ENCODE results near the gene LONP2.

LONP2 gene

DNA sequence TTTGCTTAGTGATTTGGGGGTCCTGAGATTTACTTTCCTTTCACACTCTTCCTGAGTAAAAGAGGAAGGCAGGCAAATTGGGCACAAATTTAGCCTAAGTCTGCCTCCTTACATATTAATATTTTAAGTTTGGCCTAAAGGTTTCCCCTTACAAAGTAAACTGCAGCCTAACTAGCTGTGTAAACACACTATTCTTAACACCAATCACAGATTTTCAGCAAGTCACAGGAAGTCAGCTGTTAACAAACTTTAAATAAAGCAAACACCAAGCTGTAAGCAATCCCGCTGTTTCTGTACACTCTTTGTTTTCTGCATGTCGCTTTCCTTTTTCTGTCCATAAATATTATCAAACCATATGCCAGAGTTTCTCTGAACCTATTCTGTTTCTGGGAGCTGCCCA lies 48.4 kb downstream of the LONP2 start:
- Histone ChIP-seq H2BK120ac (ENCODE audit: low read depth, low read length) (no peak overlapping the region), H3K27me3 (ENCODE audit: control insufficient read depth in 1 of 2, insufficient read depth in 1 of 2, low read length in 2 of 2) (no peaks in the 10 kb centered on the region), H4K91ac (ENCODE audit: low read length) (no peak overlapping the region), H2AFZ (ENCODE audit: low read depth, low read length) (no peak overlapping the region), H3K23ac (ENCODE audit: low read length in 2 of 2) (no peak overlapping the region), H3K36me3 (ENCODE audit: control insufficient read depth in 1 of 2, insufficient read depth in 2 of 2, low read depth in 1 of 2, low read length in 2 of 2) (peaks cover 26 to 76% of the 10 kb centered on the region in 2 experiments), H3K79me1 (replicated peaks; ENCODE audit: low read length, poor library complexity, severe bottlenecking) (peaks cover 26% of the 10 kb centered on the region), H3K4me1 (ENCODE audit: control insufficient read depth, insufficient read depth, low read depth, low read length) (no peaks in the 10 kb centered on the region), H3K18ac (ENCODE audit: low read depth in 1 of 2, low read length in 2 of 2) (no peak overlapping the region), H2BK12ac (ENCODE audit: low read length in 2 of 2) (no peak overlapping the region), H3K9me3 (ENCODE audit: control insufficient read depth, low read length) (peaks cover 3% of the 10 kb centered on the region), H3K4ac (ENCODE audit: low read depth in 1 of 2, low read length in 2 of 2) (no peak overlapping the region), H3K14ac (ENCODE audit: low read length in 2 of 2) (no peak overlapping the region), H3K9ac (ENCODE audit: low read length) (no peak overlapping the region), H4K8ac (ENCODE audit: low read length) (no peak overlapping the region), H3K27ac (ENCODE audit: low read length, poor library complexity, severe bottlenecking) (no peak overlapping the region), H2BK5ac (ENCODE audit: low read depth, low read length, poor library complexity, severe bottlenecking) (no peak overlapping the region), H2AK5ac (ENCODE audit: low read length, severe bottlenecking) (no peak overlapping the region), H3K4me2 (ENCODE audit: low read length, poor library complexity, severe bottlenecking) (no peak overlapping the region), H3K4me3 (ENCODE audit: insufficient read depth in 1 of 2, low read depth in 1 of 2, low read length in 2 of 2) (no peak overlapping the region), H2BK15ac (ENCODE audit: low read depth, poor library complexity, severe bottlenecking) (no peak overlapping the region)
- DNase-seq = peak; percentile 21
- WGBS = 39% methylated on average over 2 of the region's 2 CpGs

DNA sequence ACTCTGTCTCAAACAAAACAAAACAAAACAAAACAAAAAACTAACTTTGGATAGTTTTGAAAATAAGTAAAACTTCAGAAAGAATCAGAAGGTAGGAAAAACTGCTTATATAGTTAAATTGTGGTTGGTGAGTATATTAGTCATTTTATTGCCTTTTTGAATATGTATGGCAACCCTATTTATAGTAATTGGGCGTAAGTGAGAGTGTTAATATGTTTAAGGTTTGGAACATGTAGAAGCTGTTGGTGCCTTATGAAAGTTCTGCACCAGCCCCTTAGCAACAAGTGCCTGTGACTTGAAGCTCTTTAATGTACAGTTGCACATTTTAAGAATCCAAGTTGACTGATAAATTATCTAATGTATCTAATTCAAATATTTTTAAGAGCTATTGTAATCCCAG lies 50.6 kb downstream of the LONP2 start:
- Histone ChIP-seq H3K27me3 (ENCODE audit: control insufficient read depth in 1 of 2, insufficient read depth in 1 of 2, low read length in 2 of 2) (no peaks in the 10 kb centered on the region), H3K9ac (ENCODE audit: low read length) (no peak overlapping the region)
- 67% methylated on average over 1 of the region's 1 CpG for WGBS

DNA sequence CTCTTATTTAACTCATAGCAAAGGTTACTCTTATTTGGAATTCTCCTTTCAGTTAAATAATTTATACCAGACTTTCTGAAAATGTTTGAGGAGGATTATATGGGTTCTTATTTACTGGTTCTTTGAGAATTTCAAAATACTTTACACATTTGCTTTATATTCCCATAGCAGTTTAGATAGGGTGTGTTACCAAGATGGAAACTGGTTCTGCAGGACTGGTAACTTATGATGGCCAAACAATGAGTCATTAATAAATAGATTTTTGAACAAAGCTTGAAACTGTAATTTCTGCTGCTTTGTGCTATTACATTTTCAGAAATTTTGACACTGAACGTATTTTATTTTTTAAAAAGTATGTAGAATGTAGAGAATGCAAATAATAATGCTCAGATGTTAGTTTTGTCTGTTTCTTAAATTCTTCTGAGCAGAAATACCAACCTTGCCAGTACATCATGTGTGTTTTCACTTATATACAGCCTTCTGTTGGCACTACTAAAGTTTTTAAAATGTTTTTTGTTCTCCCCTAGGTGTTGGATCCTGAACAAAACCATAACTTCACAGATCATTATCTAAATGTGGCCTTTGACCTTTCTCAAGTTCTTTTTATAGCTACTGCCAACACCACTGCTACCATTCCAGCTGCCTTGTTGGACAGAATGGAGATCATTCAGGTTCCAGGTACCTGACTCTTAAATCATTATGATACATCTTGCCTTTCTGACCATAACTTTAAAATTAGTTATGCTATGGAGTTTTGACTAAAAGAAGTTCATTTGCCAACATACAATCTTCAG lies 51.6 kb downstream of the LONP2 start:
- Histone ChIP-seq H3K23ac (ENCODE audit: low read length in 2 of 2) (no peak overlapping the region), H3K4me1 (ENCODE audit: control insufficient read depth, insufficient read depth, low read depth, low read length) (no peaks in the 10 kb centered on the region), H3K4me3 (ENCODE audit: insufficient read depth in 1 of 2, low read depth in 1 of 2, low read length in 2 of 2) (no peak overlapping the region), H3K9me3 (ENCODE audit: control insufficient read depth, low read length) (no peaks in the 10 kb centered on the region), H3K27me3 (ENCODE audit: control insufficient read depth in 1 of 2, insufficient read depth in 1 of 2, low read length in 2 of 2) (no peaks in the 10 kb centered on the region), H4K8ac (ENCODE audit: low read length) (no peak overlapping the region), H3K4ac (ENCODE audit: low read depth in 1 of 2, low read length in 2 of 2) (no peak overlapping the region), H3K14ac (ENCODE audit: low read length in 2 of 2) (no peak overlapping the region), H2BK120ac (ENCODE audit: low read depth, low read length) (no peak overlapping the region), H2AFZ (ENCODE audit: low read depth, low read length) (no peak overlapping the region), H2BK5ac (ENCODE audit: low read depth, low read length, poor library complexity, severe bottlenecking) (no peak overlapping the region), H4K91ac (ENCODE audit: low read length) (no peak overlapping the region), H3K4me2 (ENCODE audit: low read length, poor library complexity, severe bottlenecking) (no peak overlapping the region), H3K36me3 (ENCODE audit: control insufficient read depth in 1 of 2, insufficient read depth in 2 of 2, low read depth in 1 of 2, low read length in 2 of 2) (peaks cover 26 to 80% of the 10 kb centered on the region in 2 experiments), H3K79me1 (replicated peaks; ENCODE audit: low read length, poor library complexity, severe bottlenecking) (peaks cover 12% of the 10 kb centered on the region), H3K9ac (ENCODE audit: low read length) (no peak overlapping the region), H2BK12ac (ENCODE audit: low read length in 2 of 2) (no peak overlapping the region), H2BK15ac (ENCODE audit: low read depth, poor library complexity, severe bottlenecking) (no peak overlapping the region), H2AK5ac (ENCODE audit: low read length, severe bottlenecking) (no peak overlapping the region), H3K18ac (ENCODE audit: low read depth in 1 of 2, low read length in 2 of 2) (no peak overlapping the region), H3K27ac (ENCODE audit: low read length, poor library complexity, severe bottlenecking) (no peak overlapping the region)
- WGBS = 100% methylated on average over 1 of the region's 1 CpG
- no peak for DNase-seq

More for the DNA sequence above, 50.6 kb downstream of the LONP2 start:
- H3K18ac ChIP-seq (ENCODE audit: low read depth in 1 of 2, low read length in 2 of 2) = no peak overlapping the region
- no peak overlapping the region for H3K4me2 ChIP-seq (ENCODE audit: low read length, poor library complexity, severe bottlenecking)
- no peak overlapping the region for H2AK5ac ChIP-seq (ENCODE audit: low read length, severe bottlenecking)
- no peak overlapping the region for H2BK15ac ChIP-seq (ENCODE audit: low read depth, poor library complexity, severe bottlenecking)
- no peak overlapping the region for H3K4me3 ChIP-seq (ENCODE audit: insufficient read depth in 1 of 2, low read depth in 1 of 2, low read length in 2 of 2)
- H2BK120ac ChIP-seq (ENCODE audit: low read depth, low read length) = no peak overlapping the region
- peaks cover 32 to 81% of the 10 kb centered on the region in 2 experiments for H3K36me3 ChIP-seq (ENCODE audit: control insufficient read depth in 1 of 2, insufficient read depth in 2 of 2, low read depth in 1 of 2, low read length in 2 of 2)
- H2BK5ac ChIP-seq (ENCODE audit: low read depth, low read length, poor library complexity, severe bottlenecking) = no peak overlapping the region
- no peak overlapping the region for H3K14ac ChIP-seq (ENCODE audit: low read length in 2 of 2)
- no peak overlapping the region for H3K27ac ChIP-seq (ENCODE audit: low read length, poor library complexity, severe bottlenecking)
- no peak overlapping the region for H3K23ac ChIP-seq (ENCODE audit: low read length in 2 of 2)
- H2AFZ ChIP-seq (ENCODE audit: low read depth, low read length) = no peak overlapping the region
- no peak overlapping the region for H4K8ac ChIP-seq (ENCODE audit: low read length)
- H3K4me1 ChIP-seq (ENCODE audit: control insufficient read depth, insufficient read depth, low read depth, low read length) = no peaks in the 10 kb centered on the region
- H4K91ac ChIP-seq (ENCODE audit: low read length) = no peak overlapping the region
- no peak overlapping the region for H3K4ac ChIP-seq (ENCODE audit: low read depth in 1 of 2, low read length in 2 of 2)
- DNase-seq = no peak
- no peak overlapping the region for H2BK12ac ChIP-seq (ENCODE audit: low read length in 2 of 2)
- no peaks in the 10 kb centered on the region for H3K9me3 ChIP-seq (ENCODE audit: control insufficient read depth, low read length)
- peaks cover 18% of the 10 kb centered on the region for H3K79me1 ChIP-seq (replicated peaks; ENCODE audit: low read length, poor library complexity, severe bottlenecking)

DNA sequence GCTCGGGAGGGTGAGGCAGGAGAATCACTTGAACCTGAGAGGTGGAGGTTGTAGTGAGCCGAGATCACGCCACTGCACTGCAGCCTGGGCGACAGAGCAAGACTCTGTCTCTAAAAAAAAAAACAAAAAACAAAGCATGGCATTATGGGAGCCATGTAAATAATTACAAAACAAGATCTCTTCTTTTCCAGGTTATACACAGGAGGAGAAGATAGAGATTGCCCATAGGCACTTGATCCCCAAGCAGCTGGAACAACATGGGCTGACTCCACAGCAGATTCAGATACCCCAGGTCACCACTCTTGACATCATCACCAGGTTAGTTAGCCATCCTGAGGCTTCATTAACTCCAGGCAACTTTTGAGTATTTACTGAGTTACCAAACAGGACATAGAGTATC lies 55.4 kb downstream of the LONP2 start:
- Histone ChIP-seq H2AK5ac (ENCODE audit: low read length, severe bottlenecking) (no peak overlapping the region), H3K14ac (ENCODE audit: low read length in 2 of 2) (no peak overlapping the region), H3K36me3 (ENCODE audit: control insufficient read depth in 1 of 2, insufficient read depth in 2 of 2, low read depth in 1 of 2, low read length in 2 of 2) (peaks cover 34 to 92% of the 10 kb centered on the region in 2 experiments), H3K23ac (ENCODE audit: low read length in 2 of 2) (no peak overlapping the region), H3K4me2 (ENCODE audit: low read length, poor library complexity, severe bottlenecking) (no peak overlapping the region), H2BK5ac (ENCODE audit: low read depth, low read length, poor library complexity, severe bottlenecking) (no peak overlapping the region), H3K9me3 (ENCODE audit: control insufficient read depth, low read length) (no peaks in the 10 kb centered on the region), H3K27ac (ENCODE audit: low read length, poor library complexity, severe bottlenecking) (no peak overlapping the region), H3K4me1 (ENCODE audit: control insufficient read depth, insufficient read depth, low read depth, low read length) (no peaks in the 10 kb centered on the region), H4K91ac (ENCODE audit: low read length) (no peak overlapping the region), H3K4ac (ENCODE audit: low read depth in 1 of 2, low read length in 2 of 2) (no peak overlapping the region), H3K4me3 (ENCODE audit: insufficient read depth in 1 of 2, low read depth in 1 of 2, low read length in 2 of 2) (no peak overlapping the region), H2BK12ac (ENCODE audit: low read length in 2 of 2) (no peak overlapping the region), H3K27me3 (ENCODE audit: control insufficient read depth in 1 of 2, insufficient read depth in 1 of 2, low read length in 2 of 2) (no peaks in the 10 kb centered on the region), H3K18ac (ENCODE audit: low read depth in 1 of 2, low read length in 2 of 2) (no peak overlapping the region), H3K9ac (ENCODE audit: low read length) (peak overlapping the region; percentile 77), H2AFZ (ENCODE audit: low read depth, low read length) (no peak overlapping the region), H3K79me1 (replicated peaks; ENCODE audit: low read length, poor library complexity, severe bottlenecking) (peaks cover 5% of the 10 kb centered on the region), H2BK120ac (ENCODE audit: low read depth, low read length) (no peak overlapping the region), H4K8ac (ENCODE audit: low read length) (no peak overlapping the region), H2BK15ac (ENCODE audit: low read depth, poor library complexity, severe bottlenecking) (no peak overlapping the region)
- 93% methylated on average over 1 of the region's 4 CpGs for WGBS
- no peak for DNase-seq
